Activated CD8-positive, alpha-beta T cell treated with anti-CD3 and anti-CD28 coated beads for 36 hours (primary cell): Measurements from ENCODE around the gene RPS6KA2. TPM values are rescaled to one million over a fixed set of nuclear protein-coding genes. Genes with fewer than 3 reads are reported as not detected.

Source experiments
- ATAC-seq: fragments of 200-7000 bp; cut with Tn5 transposase; one replicate; pipeline ENCODE4 v1.10.0; 2021; ENCODE audit warnings: mild to moderate bottlenecking, moderate library complexity
- CTCF ChIA-PET: fragments of 350-600 bp; sonication (Branson Sonifier 250); formaldehyde crosslinking; loops from one replicate; lab custom pipeline; 2021; ENCODE audit warnings: antibody characterized with exemption; lab: Charles Lee
- POLR2A ChIA-PET: fragments of 350-600 bp; sonication (Branson Sonifier 250); formaldehyde crosslinking; loops from one replicate; lab custom pipeline; 2021; ENCODE audit warnings: antibody characterized with exemption; lab: Charles Lee
- DNase-seq: peaks from one replicate; pipeline ENCODE4 v3.0.0-alpha.2; 2020
- H3K27ac Mint-ChIP-seq: one replicate; pipeline ENCODE4 v1.8.0; 2021; ENCODE audit warnings: mild to moderate bottlenecking, mixed read lengths
- H3K27me3 Mint-ChIP-seq: one replicate; pipeline ENCODE4 v1.8.0; 2021; ENCODE audit warnings: mixed read lengths
- H3K36me3 Mint-ChIP-seq: one replicate; pipeline ENCODE4 v1.8.0; 2021; ENCODE audit warnings: low read depth, mixed read lengths
- H3K4me1 Mint-ChIP-seq: one replicate; pipeline ENCODE4 v1.8.0; 2021; ENCODE audit warnings: low read depth, mixed read lengths
- H3K4me3 Mint-ChIP-seq: one replicate; pipeline ENCODE4 v1.8.0; 2021; ENCODE audit warnings: mild to moderate bottlenecking, moderate library complexity, mixed read lengths
- H3K9me3 Mint-ChIP-seq: one replicate; pipeline ENCODE4 v1.8.0; 2021; ENCODE audit warnings: mixed read lengths
- intact Hi-C: fragments of 100-400 bp; cut with micrococcal nuclease; formaldehyde crosslinking; loops from one replicate; pipeline ENCODE4 v1.10.0; 2022
- total RNA-seq, 2 experiments: library from RNA; stranded (reverse); gene quantifications; one replicate each; pipeline ENCODE4 v1.2.3, GENCODE V29; 2021
- TF ChIP-seq, protein P1 (sequence below): fragments of 200-600 bp; IDR thresholded peaks from one replicate; pipeline ENCODE4 v1.8.0; 2022; ENCODE audit warnings: antibody characterized with exemption, mild to moderate bottlenecking

Gene RPS6KA2
- total RNA-seq, 2 experiments from 2014 or later, result 5.8 TPM

DNA sequence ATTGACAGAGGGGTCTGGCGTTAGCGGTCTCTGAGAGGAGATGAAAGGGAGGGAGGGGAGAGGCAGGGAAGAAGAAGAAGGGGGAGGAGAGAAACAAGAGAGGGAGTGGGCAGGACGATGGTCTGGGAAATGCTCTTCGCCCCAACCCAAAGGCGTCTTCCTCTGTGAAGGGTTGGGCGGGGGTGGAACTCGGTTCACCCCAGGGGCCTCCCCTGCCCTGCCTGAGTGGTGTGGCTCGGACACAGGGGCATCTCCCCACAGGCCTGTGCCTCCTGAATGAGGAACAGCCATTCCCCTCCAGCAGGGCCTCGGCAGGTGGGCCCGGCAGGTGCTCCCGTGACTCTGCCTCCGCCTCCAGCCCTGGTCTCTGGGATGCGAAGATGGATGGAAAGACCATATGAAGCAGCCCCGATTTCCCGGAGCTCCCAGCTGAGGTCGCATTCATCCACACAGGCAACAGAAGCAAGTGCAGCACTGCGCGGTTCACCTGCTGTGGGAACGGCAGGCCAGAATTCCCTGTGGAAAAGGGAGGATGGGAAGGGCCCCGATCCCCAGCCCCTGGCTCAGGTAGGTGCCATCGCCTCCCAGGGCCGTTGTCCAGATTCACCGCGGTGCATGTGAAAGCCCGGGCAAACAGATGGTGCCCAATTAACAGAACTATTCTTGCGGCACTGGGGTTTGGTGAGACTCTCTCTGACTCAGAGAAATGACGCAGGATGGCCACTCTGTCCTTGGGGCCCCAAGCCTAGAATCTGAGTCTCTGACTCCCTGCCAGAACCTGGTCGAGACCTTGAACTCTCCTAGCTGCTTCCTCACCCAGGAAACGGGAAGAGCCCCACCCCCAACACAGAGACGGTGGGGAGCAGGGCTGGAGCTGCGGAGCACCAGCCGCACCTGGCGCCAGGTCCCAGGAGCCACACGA lies 29.4 kb upstream of the RPS6KA2 start:
- peak; percentile 12 for DNase-seq
- Mint-ChIP-seq H3K9me3 (no peaks in the 10 kb centered on the region), H3K4me3 (peak overlapping the region; percentile 35), H3K27me3 (peaks cover 25% of the 10 kb centered on the region), H3K4me1 (peaks cover 9% of the 10 kb centered on the region), H3K36me3 (no peaks in the 10 kb centered on the region), H3K27ac (no peak overlapping the region)
- TF ChIP-seq, protein P1, sequence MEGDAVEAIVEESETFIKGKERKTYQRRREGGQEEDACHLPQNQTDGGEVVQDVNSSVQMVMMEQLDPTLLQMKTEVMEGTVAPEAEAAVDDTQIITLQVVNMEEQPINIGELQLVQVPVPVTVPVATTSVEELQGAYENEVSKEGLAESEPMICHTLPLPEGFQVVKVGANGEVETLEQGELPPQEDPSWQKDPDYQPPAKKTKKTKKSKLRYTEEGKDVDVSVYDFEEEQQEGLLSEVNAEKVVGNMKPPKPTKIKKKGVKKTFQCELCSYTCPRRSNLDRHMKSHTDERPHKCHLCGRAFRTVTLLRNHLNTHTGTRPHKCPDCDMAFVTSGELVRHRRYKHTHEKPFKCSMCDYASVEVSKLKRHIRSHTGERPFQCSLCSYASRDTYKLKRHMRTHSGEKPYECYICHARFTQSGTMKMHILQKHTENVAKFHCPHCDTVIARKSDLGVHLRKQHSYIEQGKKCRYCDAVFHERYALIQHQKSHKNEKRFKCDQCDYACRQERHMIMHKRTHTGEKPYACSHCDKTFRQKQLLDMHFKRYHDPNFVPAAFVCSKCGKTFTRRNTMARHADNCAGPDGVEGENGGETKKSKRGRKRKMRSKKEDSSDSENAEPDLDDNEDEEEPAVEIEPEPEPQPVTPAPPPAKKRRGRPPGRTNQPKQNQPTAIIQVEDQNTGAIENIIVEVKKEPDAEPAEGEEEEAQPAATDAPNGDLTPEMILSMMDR, result no peak
- intact Hi-C loops, result no loop called here
- ATAC-seq, result peak; percentile 47
- CTCF ChIA-PET, result interaction anchor here (1.0 kb wide), 1 partner anchor 31 kb away, joined by 3 read pairs; no protein-coding TSS in a partner anchor
- POLR2A ChIA-PET, result no interaction called here

DNA sequence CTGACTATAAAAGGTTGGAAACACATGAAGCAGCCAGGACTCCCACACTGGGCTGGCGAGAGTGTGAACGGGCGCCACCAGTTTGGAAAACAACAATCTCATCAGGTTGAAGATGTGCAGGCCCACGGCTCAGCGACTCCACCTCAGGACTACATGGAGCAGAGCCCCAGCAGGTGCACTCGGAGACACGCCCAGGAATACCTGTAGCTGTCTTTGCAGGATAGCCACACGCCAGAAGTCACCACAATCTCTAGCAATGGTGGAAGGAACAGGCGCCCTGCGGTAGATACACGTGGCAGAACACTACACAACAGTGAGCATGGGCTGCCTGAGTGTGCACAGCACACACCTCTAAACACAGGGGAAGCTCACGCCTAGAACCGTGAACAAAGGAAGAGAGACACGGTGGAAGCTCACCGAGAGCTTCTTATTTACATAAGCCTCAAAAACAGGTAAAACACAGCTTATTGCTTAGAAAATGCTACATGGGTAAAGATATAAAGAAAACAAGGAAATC lies 28.7 kb upstream of the RPS6KA2 start:
- Mint-ChIP-seq H3K9me3 (no peaks in the 10 kb centered on the region), H3K4me3 (no peak overlapping the region), H3K27me3 (peaks cover 25% of the 10 kb centered on the region), H3K4me1 (peaks cover 9% of the 10 kb centered on the region), H3K36me3 (no peaks in the 10 kb centered on the region), H3K27ac (no peak overlapping the region)
- TF ChIP-seq, protein P1, result no peak
- ChIA-PET POLR2A (no interaction called here), CTCF (no interaction called here)
- no peak for ATAC-seq
- no peak for DNase-seq
- intact Hi-C loops, result no loop called here

DNA sequence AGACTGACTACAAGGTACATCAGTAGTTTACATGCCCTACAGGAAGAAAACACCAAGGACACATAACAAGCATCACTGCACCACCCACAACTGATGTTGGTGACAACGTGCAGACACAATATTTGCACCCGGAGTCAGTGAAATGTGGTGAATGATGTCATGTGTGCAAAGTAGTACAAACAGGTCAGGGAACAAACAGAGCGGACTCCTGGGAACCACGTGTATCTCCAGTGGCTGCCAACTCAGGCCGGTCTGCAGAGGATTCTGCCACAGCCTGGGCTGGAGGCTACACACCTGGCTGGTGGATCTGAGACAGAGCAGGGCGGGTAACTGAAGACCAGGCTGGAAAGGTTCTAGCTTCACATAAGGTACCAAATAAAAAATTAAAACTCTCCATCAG lies 28.2 kb upstream of the RPS6KA2 start:
- Mint-ChIP-seq H3K4me1 (peaks cover 9% of the 10 kb centered on the region), H3K9me3 (no peaks in the 10 kb centered on the region), H3K27me3 (peaks cover 25% of the 10 kb centered on the region), H3K4me3 (no peak overlapping the region), H3K27ac (no peak overlapping the region), H3K36me3 (no peaks in the 10 kb centered on the region)
- TF ChIP-seq, protein P1, result no peak
- CTCF ChIA-PET, result no interaction called here
- intact Hi-C loops, result no loop called here
- DNase-seq (no peak), ATAC-seq (no peak)
- POLR2A ChIA-PET, result no interaction called here

DNA sequence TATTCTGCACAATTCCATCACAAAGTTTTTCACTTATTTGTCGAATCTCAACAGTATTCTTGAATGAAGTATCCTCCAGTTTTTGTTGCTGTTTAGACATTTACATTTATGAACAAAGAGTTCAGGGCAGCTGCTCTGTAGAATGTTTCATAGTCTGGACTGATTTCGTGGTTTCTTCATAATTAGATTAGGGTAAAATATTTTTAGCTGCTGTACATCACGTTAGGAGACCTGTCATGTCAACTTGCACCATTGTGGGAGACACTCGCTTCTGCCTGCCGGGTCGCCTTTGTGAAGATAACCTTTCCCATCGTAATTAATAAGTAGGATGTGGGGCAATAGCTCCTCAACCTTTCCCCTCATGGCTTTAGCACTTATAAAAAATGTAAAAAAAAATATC lies 27.5 kb upstream of the RPS6KA2 start:
- TF ChIP-seq, protein P1, result no peak
- no peaks in the 10 kb centered on the region for H3K36me3 Mint-ChIP-seq
- ATAC-seq (no peak), DNase-seq (no peak)
- H3K27ac Mint-ChIP-seq, result no peak overlapping the region
- no peak overlapping the region for H3K4me3 Mint-ChIP-seq
- intact Hi-C loops, result no loop called here
- CTCF ChIA-PET, result no interaction called here
- peaks cover 9% of the 10 kb centered on the region for H3K4me1 Mint-ChIP-seq
- H3K27me3 Mint-ChIP-seq, result peaks cover 22% of the 10 kb centered on the region
- no peaks in the 10 kb centered on the region for H3K9me3 Mint-ChIP-seq
- POLR2A ChIA-PET, result no interaction called here

DNA sequence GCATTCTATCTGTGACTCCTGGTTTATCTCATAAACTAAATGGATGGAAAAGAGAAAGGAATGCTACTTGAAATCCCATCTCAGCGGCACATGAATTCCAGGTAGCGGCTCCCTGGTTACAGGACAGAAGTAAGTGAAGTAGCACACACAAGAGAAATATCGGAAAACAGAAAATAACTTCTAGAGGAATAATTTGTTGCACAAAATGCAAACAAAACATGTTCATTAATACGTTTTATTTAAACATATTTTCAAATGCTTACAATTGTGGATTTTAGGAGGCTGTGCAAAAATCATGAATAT lies 26.5 kb upstream of the RPS6KA2 start:
- ATAC-seq (no peak), DNase-seq (no peak)
- no peaks in the 10 kb centered on the region for H3K36me3 Mint-ChIP-seq
- CTCF ChIA-PET, result no interaction called here
- intact Hi-C loops, result no loop called here
- no peak overlapping the region for H3K4me3 Mint-ChIP-seq
- TF ChIP-seq, protein P1, result no peak
- POLR2A ChIA-PET, result no interaction called here
- peaks cover 9% of the 10 kb centered on the region for H3K4me1 Mint-ChIP-seq
- peaks cover 18% of the 10 kb centered on the region for H3K27me3 Mint-ChIP-seq
- no peaks in the 10 kb centered on the region for H3K9me3 Mint-ChIP-seq
- H3K27ac Mint-ChIP-seq, result no peak overlapping the region
